ENCODE measurements around the gene CGREF1.

DNA sequence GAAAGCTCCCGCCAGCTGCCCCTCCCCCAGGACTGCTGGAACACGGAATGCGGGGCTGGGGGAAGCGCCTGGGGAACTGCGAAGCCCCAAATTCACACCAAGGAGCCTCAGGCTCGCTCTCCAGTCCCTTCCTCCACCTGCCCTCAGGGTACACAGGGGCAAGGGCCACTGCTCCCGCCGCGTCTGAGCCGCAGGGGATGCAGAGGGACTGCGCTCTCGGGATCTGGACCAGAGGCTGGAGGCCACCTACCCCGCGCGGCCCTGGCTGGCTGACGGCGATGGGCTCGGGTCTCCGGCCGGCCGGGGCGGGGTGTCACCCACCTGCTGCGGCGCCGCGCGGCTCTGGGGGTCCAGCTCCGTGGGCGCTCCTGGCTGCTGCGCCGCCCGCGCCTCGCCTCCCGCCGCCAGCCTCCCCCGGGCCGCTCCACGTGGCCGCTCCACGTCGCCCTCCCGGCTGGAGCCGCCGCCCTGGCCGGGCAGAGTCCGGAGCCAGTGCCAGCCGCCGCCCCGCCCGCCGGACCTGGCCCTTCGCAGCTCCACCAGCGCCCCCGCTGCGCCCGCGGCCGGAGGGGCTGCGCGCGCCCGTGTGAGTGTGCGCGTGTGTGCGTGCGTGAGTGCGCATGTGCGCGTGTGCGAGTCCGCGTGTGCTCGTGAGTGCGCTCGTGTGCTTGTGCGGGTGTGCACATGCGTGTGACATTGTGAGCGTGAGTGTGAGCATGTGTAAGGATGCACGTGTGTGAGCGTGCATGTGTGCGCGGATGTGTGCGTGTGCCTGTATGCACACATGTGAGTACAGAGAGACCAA is at the start of gene CGREF1:
- TF ChIP-seq POLR2A (IDR thresholded peaks at IDR 0.05; ENCODE audit: low read depth) (no peak), POLR2AphosphoS5 (IDR thresholded peaks at IDR 0.05) (no peak)
- TF ChIP-seq, protein P1, sequence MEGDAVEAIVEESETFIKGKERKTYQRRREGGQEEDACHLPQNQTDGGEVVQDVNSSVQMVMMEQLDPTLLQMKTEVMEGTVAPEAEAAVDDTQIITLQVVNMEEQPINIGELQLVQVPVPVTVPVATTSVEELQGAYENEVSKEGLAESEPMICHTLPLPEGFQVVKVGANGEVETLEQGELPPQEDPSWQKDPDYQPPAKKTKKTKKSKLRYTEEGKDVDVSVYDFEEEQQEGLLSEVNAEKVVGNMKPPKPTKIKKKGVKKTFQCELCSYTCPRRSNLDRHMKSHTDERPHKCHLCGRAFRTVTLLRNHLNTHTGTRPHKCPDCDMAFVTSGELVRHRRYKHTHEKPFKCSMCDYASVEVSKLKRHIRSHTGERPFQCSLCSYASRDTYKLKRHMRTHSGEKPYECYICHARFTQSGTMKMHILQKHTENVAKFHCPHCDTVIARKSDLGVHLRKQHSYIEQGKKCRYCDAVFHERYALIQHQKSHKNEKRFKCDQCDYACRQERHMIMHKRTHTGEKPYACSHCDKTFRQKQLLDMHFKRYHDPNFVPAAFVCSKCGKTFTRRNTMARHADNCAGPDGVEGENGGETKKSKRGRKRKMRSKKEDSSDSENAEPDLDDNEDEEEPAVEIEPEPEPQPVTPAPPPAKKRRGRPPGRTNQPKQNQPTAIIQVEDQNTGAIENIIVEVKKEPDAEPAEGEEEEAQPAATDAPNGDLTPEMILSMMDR (IDR thresholded peaks at IDR 0.05), result no peak
